ENCODE data around the gene SLC17A9. TPM values are rescaled to one million over a fixed set of nuclear protein-coding genes. Genes with fewer than 3 reads are reported as not detected.

The SLC17A9 gene
- total RNA-seq, 2 donors from 2014 or later, result 9.9 to 16.3 TPM

Other genes with a start within 250 kb of the SLC17A9 start
- under 1 TPM in 1 of 2 donors, not detected in 1; 0.14 TPM for gene NTSR1, start 243.9 kb upstream of the SLC17A9 start, total RNA-seq
- 1 to 10 TPM; 5.0 to 8.0 TPM for gene MRGBP, start 156.2 kb upstream of the SLC17A9 start, total RNA-seq
- gene OGFR, start 147.9 kb upstream of the SLC17A9 start, total RNA-seq, result 10 to 100 TPM; 27.7 to 29.4 TPM
- gene COL9A3, start 135.7 kb upstream of the SLC17A9 start, total RNA-seq, result 1 to 10 TPM; 1.0 to 1.9 TPM
- gene TCFL5, start 90.9 kb upstream of the SLC17A9 start, total RNA-seq, result 10 to 100 TPM in 1 of 2 donors, 1 to 10 TPM in 1; 9.6 to 10.9 TPM
- 10 to 100 TPM; 38.5 to 44.1 TPM for gene DIDO1, start 26.2 kb upstream of the SLC17A9 start, total RNA-seq
- gene GID8, start 14.6 kb upstream of the SLC17A9 start, total RNA-seq, result 10 to 100 TPM; 14.9 to 20.0 TPM
- gene BHLHE23, start 54.3 kb downstream of the SLC17A9 start, total RNA-seq, result not detected